Liver (tissue), 9 donors: ENCODE results near the gene EVA1C. TPM values are rescaled to one million over a fixed set of nuclear protein-coding genes. Genes with fewer than 3 reads are reported as not detected.
"Not testable (repeated sequence)": the region's sequence is repeated elsewhere in the genome, so short reads cannot be mapped to it uniquely, and the experiment has no call there.

Experiments used
- DNase-seq: peaks from one replicate; pipeline ENCODE4 v3.0.0-alpha.2; 2017; ENCODE audit warnings: low spot score
- H3K27ac ChIP-seq, 2 donors: one replicate each; pipeline ENCODE4 v1.7.0; 2013; ENCODE audit warnings: inconsistent platforms in 2 of 2, low read length in 2 of 2, control low read depth in 1 of 2, low read depth in 1 of 2, mild to moderate bottlenecking in 1 of 2
- H3K27me3 ChIP-seq, 4 donors: one replicate each; pipeline versions ENCODE4 v1.6.1 to v1.7.0; 2013; ENCODE audit warnings: low read length in 3 of 4, inconsistent platforms in 1 of 4, mild to moderate bottlenecking in 1 of 4, moderate library complexity in 1 of 4; ENCODE audit not compliant: control insufficient read depth in 4 of 4, insufficient read depth in 4 of 4
- H3K36me3 ChIP-seq, 4 donors: one replicate each; pipeline versions ENCODE4 v1.6.1 to v1.7.0; 2013; ENCODE audit warnings: low read length in 3 of 4, mild to moderate bottlenecking in 3 of 4, low read depth in 1 of 4, moderate library complexity in 1 of 4; ENCODE audit not compliant: control insufficient read depth in 4 of 4, insufficient read depth in 3 of 4
- H3K4me1 ChIP-seq, 4 donors: one replicate each; pipeline versions ENCODE4 v1.6.1 to v1.7.0; 2013; ENCODE audit warnings: low read length in 3 of 4, mild to moderate bottlenecking in 3 of 4, moderate library complexity in 1 of 4; ENCODE audit not compliant: control insufficient read depth in 4 of 4, insufficient read depth in 4 of 4
- H3K4me3 ChIP-seq, 3 donors: one replicate each; pipeline versions ENCODE4 v1.6.1 to v1.7.0; 2013; ENCODE audit warnings: low read length in 3 of 3, control low read depth in 1 of 3, low read depth in 1 of 3, mild to moderate bottlenecking in 1 of 3
- H3K9ac ChIP-seq, 2 donors: one replicate each; pipeline ENCODE4 v1.7.0; 2013; ENCODE audit warnings: low read length in 2 of 2, mild to moderate bottlenecking in 2 of 2, moderate library complexity in 2 of 2, control low read depth in 1 of 2, low read depth in 1 of 2
- H3K9me3 ChIP-seq, 4 donors: one replicate each; pipeline versions ENCODE4 v1.6.1 to v1.7.0; 2013; ENCODE audit warnings: low read length in 3 of 4; ENCODE audit not compliant: control insufficient read depth in 4 of 4
- CTCF ChIP-seq: fragments of 150-350 bp; IDR thresholded peaks from 2 replicates; pipeline ENCODE4 v1.5.1; 2017; ENCODE audit warnings: improper control_type of control experiment, low read depth, low read length; ENCODE audit not compliant: missing input control
- EGR1 ChIP-seq, 2 donors: IDR thresholded peaks; 2 replicates each; pipeline ENCODE4 v1.6.1; 2016 to 2018; ENCODE audit warnings: antibody characterized with exemption in 2 of 2, low read depth in 2 of 2
- FOXA1 ChIP-seq: IDR thresholded peaks from 2 replicates; pipeline ENCODE4 v1.6.1; 2016; ENCODE audit warnings: antibody characterized with exemption
- FOXA2 ChIP-seq: IDR thresholded peaks from 2 replicates; pipeline ENCODE4 v1.6.1; 2016; ENCODE audit warnings: antibody characterized with exemption
- GABPA ChIP-seq, 2 donors: IDR thresholded peaks in 1 of 2; conservative IDR thresholded peaks in 1 of 2; 2 replicates each; pipeline ENCODE4 v1.6.1; 2016; ENCODE audit warnings: antibody characterized with exemption in 2 of 2, mild to moderate bottlenecking in 1 of 2, moderate library complexity in 1 of 2
- HNF4A ChIP-seq, 2 donors: conservative IDR thresholded peaks; 2 replicates each; pipeline ENCODE4 v1.6.1; 2016; ENCODE audit warnings: antibody characterized with exemption in 2 of 2, mild to moderate bottlenecking in 2 of 2
- HNF4G ChIP-seq: IDR thresholded peaks from 2 replicates; pipeline ENCODE4 v1.6.1; 2016; ENCODE audit warnings: antibody characterized with exemption
- JUND ChIP-seq, 2 donors: IDR thresholded peaks; 2 replicates each; pipeline ENCODE4 v1.6.1; 2016; ENCODE audit warnings: antibody characterized with exemption in 2 of 2
- MAX ChIP-seq: IDR thresholded peaks from 2 replicates; pipeline ENCODE4 v1.6.1; 2016; ENCODE audit warnings: antibody characterized with exemption
- NR2F2 ChIP-seq: IDR thresholded peaks from 2 replicates; pipeline ENCODE4 v1.6.1; 2016; ENCODE audit warnings: antibody characterized with exemption
- RAD21 ChIP-seq, 2 donors: IDR thresholded peaks; 2 replicates each; pipeline ENCODE4 v1.6.1; 2016; ENCODE audit warnings: antibody characterized with exemption in 2 of 2, mild to moderate bottlenecking in 2 of 2
- REST ChIP-seq: IDR thresholded peaks from 2 replicates; pipeline ENCODE4 v1.6.1; 2016; ENCODE audit warnings: antibody characterized with exemption, mild to moderate bottlenecking
- RXRA ChIP-seq, 2 donors: IDR thresholded peaks; 2 replicates each; pipeline ENCODE4 v1.6.1; 2017 to 2018; ENCODE audit warnings: antibody characterized with exemption in 2 of 2, mild to moderate bottlenecking in 1 of 2
- SP1 ChIP-seq: IDR thresholded peaks from 2 replicates; pipeline ENCODE4 v1.6.1; 2018; ENCODE audit warnings: antibody characterized with exemption, mild to moderate bottlenecking
- TAF1 ChIP-seq: conservative IDR thresholded peaks from 2 replicates; pipeline ENCODE4 v1.6.1; 2016; ENCODE audit warnings: antibody characterized with exemption, mild to moderate bottlenecking
- YY1 ChIP-seq: IDR thresholded peaks from 2 replicates; pipeline ENCODE4 v1.6.1; 2016; ENCODE audit warnings: antibody characterized with exemption, mild to moderate bottlenecking
- WGBS: extraction: QIAGEN DNeasy Blood & Tissue Kit; methylation state at CpG from one replicate; pipeline ENCODE4 v1.1.7; 2013; 5-methylcytosine and 5-hydroxymethylcytosine counted together
- polyA plus RNA-seq, 2 donors: library from polyadenylated mRNA; stranded (reverse) in 1 of 2; unstranded in 1 of 2; fragments of 200-250 nt in 1 of 2; fragments of >200 nt in 1 of 2; fragmentation: Nextera tagmentation in 1 of 2; extraction: Ambion mirVana in 1 of 2; gene quantifications; one replicate each; pipeline versions ENCODE4 v1.2.1 to v1.2.3, GENCODE V29; 2013 to 2015
- total RNA-seq, 2 donors: library from RNA; depleted of rRNA; stranded (reverse); fragments of >200 nt; gene quantifications; one replicate each; pipeline ENCODE4 v1.2.3, GENCODE V29; 2014
- TF ChIP-seq, protein P1 (sequence below): IDR thresholded peaks from 2 replicates; pipeline ENCODE4 v1.6.1; 2016; ENCODE audit warnings: antibody characterized with exemption
- TF ChIP-seq, protein P2 (sequence below): IDR thresholded peaks from 2 replicates; pipeline ENCODE4 v1.6.1; 2016; ENCODE audit warnings: antibody characterized with exemption
- donor health status: healthy.
- donor health status: healthy.
- donor health status: healthy.
- donor health status: healthy.
- donor health status: healthy.

EVA1C gene
- total and polyA plus RNA-seq, 4 donors = 0.47 to 3.3 (median 2.4) TPM

DNA sequence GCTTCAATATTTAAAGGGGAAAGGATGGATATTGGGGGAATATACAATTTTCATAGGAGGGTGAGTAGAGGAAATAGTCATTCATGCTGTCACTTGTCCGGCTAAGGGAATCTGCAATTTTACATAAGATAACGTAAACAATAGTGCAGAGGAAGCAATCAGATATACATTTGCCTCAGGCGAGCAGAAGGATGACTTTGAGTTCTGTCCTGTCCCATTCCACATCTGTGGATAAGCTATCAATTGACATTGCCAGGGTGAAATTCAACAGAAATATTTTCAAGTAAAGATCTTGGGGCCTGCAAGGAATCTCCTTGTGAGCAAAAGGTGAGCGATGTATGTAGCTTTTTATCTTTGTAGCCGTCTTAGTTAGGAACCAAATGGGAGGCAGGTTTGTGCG lies 32.6 kb downstream of the EVA1C start:
- Histone ChIP-seq H3K9me3 (peaks cover 0 to 2% (median under 1%) of the 10 kb centered on the region in 4 donors), H3K36me3 (no peaks in the 10 kb centered on the region), H3K4me3 (no peak overlapping the region), H3K9ac (no peak overlapping the region), H3K27me3 (no peaks in the 10 kb centered on the region), H3K4me1 (no peaks in the 10 kb centered on the region), H3K27ac (no peak overlapping the region)
- WGBS = 91% methylated on average over 6 of the region's 6 CpGs
- TF ChIP-seq MAX (no peak), HNF4A (conservative IDR thresholded peaks at IDR 0.05) (no peak), SP1 (no peak), CTCF (no peak), TAF1 (no peak), REST (no peak), RXRA (IDR thresholded peaks at IDR 0.05) (no peak), RAD21 (IDR thresholded peaks at IDR 0.05) (no peak), NR2F2 (no peak), YY1 (no peak), GABPA (IDR thresholded peaks at IDR 0.05 in 1 of 2, conservative IDR thresholded peaks at IDR 0.05 in 1 of 2) (no peak), HNF4G (no peak), JUND (IDR thresholded peaks at IDR 0.05) (no peak), EGR1 (IDR thresholded peaks at IDR 0.05; ENCODE audit: low read depth in 2 of 2) (no peak), FOXA2 (no peak), FOXA1 (no peak)
- TF ChIP-seq, protein P1, sequence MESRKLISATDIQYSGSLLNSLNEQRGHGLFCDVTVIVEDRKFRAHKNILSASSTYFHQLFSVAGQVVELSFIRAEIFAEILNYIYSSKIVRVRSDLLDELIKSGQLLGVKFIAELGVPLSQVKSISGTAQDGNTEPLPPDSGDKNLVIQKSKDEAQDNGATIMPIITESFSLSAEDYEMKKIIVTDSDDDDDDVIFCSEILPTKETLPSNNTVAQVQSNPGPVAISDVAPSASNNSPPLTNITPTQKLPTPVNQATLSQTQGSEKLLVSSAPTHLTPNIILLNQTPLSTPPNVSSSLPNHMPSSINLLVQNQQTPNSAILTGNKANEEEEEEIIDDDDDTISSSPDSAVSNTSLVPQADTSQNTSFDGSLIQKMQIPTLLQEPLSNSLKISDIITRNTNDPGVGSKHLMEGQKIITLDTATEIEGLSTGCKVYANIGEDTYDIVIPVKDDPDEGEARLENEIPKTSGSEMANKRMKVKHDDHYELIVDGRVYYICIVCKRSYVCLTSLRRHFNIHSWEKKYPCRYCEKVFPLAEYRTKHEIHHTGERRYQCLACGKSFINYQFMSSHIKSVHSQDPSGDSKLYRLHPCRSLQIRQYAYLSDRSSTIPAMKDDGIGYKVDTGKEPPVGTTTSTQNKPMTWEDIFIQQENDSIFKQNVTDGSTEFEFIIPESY = no peak
- TF ChIP-seq, protein P2, sequence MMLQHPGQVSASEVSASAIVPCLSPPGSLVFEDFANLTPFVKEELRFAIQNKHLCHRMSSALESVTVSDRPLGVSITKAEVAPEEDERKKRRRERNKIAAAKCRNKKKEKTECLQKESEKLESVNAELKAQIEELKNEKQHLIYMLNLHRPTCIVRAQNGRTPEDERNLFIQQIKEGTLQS = no peak
- DNase-seq = no peak

DNA sequence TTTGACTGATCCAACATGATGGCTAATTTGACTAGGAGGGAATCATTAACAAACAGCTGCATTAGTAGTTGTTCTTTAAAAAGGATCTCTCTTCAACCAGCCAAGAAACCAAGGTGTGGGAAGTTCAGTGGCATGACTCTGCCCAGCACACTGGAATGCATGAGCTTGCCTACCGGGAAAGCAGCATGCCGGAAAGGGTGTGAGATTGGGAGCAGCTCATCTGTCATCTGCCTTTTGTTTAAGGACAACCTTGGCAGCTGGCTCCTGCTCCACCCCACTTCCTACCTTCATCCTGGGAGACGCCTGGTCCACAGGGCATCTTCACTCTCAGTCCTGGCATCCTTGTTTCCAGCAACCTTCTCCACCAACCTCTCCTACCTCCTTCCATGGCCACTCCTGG lies 33.9 kb downstream of the EVA1C start:
- not testable (repeated sequence) for H3K4me1 ChIP-seq, H3K27me3 ChIP-seq, H3K27ac ChIP-seq, H3K36me3 ChIP-seq, H3K9me3 ChIP-seq, H3K9ac ChIP-seq, DNase-seq, H3K4me3 ChIP-seq
- 93% methylated on average over 3 of the region's 3 CpGs for WGBS
